Activated naive CD4-positive, alpha-beta T cell treated with anti-CD3 and anti-CD28 coated beads, Interleukin-2, amount 10 ng/mL, durations not matched to agents 5 hours and 36 hours (primary cell): ENCODE measurements around the gene XPNPEP2. TPM values are rescaled to one million over a fixed set of nuclear protein-coding genes. Genes with fewer than 3 reads are reported as not detected.

Source experiments
- total RNA-seq, 2 experiments: library from RNA; stranded (reverse); gene quantifications; one replicate each; pipeline ENCODE4 v1.2.3, GENCODE V29; 2021

The XPNPEP2 gene
- 1 to 10 TPM; 1.3 to 1.7 TPM for total RNA-seq

GRCh38 chrX:129738466-129739308 is at the start of gene XPNPEP2:
Gene XPNPEP2 (plus strand): TSS chrX:129738979. CDS start chrX:129739214, 235 bp downstream.

GRCh38 chrX:129779747-129780146 is 41.0 kb downstream of the XPNPEP2 start, which contains the start of gene SASH3:
Gene SASH3 (plus strand): TSS chrX:129779949. CDS start chrX:129780098, 149 bp downstream.

Other genes starting within 250 kb of the XPNPEP2 start
- not detected for gene SMARCA1, start 215.5 kb upstream of the XPNPEP2 start, total RNA-seq
- gene OCRL, start 198.7 kb upstream of the XPNPEP2 start, total RNA-seq = 1 to 10 TPM; 2.6 to 3.1 TPM
- gene APLN, start 84.0 kb upstream of the XPNPEP2 start, total RNA-seq = under 1 TPM; 0.48 to 0.53 TPM
- gene SASH3, start 41.0 kb downstream of the XPNPEP2 start, total RNA-seq = 100 to 1,000 TPM; 222 to 239 TPM
- gene ZDHHC9, start 104.9 kb downstream of the XPNPEP2 start, total RNA-seq = 1 to 10 TPM; 7.6 to 8.3 TPM
- 10 to 100 TPM; 22.7 to 23.8 TPM for gene UTP14A, start 167.2 kb downstream of the XPNPEP2 start, total RNA-seq
- gene BCORL1, start 243.7 kb downstream of the XPNPEP2 start, total RNA-seq = 1 to 10 TPM; 7.1 to 7.6 TPM